ENCODE data around the gene CDC7.

DNA sequence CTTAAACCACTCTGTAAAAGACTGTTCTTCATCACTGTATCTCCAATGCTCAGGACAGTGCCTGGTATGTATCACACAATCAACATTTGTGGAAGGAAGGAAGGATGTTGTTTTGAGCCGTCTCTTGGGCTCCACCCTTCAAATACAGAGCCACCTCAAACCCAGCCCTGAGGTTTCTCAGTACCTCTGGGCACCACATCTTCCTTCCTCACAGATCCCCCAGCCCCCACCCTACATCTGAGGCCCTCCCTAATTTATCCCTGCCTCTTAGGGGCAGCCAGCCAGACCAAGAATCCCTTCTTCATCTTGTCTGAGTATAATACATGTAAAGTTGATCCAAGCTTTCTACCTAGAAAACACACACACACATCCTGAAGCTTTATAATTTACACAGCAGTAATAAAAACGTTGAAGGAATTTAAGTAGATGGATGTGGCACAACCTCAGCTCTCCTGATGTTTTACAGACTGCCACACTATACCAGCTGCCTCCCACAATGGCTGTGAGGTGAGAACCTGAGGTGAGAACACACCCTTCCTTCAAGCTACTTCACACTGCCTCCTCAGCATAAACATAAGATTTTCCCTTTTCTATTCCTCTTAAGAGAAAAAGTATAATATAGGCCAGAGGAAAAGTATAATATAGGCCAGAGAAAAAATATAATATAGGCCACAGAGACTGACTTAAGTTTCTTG lies 48.5 kb downstream of the CDC7 start:
- TF ChIP-seq, protein P1, sequence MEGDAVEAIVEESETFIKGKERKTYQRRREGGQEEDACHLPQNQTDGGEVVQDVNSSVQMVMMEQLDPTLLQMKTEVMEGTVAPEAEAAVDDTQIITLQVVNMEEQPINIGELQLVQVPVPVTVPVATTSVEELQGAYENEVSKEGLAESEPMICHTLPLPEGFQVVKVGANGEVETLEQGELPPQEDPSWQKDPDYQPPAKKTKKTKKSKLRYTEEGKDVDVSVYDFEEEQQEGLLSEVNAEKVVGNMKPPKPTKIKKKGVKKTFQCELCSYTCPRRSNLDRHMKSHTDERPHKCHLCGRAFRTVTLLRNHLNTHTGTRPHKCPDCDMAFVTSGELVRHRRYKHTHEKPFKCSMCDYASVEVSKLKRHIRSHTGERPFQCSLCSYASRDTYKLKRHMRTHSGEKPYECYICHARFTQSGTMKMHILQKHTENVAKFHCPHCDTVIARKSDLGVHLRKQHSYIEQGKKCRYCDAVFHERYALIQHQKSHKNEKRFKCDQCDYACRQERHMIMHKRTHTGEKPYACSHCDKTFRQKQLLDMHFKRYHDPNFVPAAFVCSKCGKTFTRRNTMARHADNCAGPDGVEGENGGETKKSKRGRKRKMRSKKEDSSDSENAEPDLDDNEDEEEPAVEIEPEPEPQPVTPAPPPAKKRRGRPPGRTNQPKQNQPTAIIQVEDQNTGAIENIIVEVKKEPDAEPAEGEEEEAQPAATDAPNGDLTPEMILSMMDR (conservative IDR thresholded peaks at IDR 0.05; ENCODE audit: low read length), result no peak
- TF ChIP-seq EZH2phosphoT487 (IDR thresholded peaks at IDR 0.05; ENCODE audit: borderline replicate concordance, low read depth, low read length), result no peak

All from OCI-LY7 (cell line).